Measurements from ENCODE around the gene KCNQ1OT1. TPM values are rescaled to one million over a fixed set of nuclear protein-coding genes. Genes with fewer than 3 reads are reported as not detected.

Gene KCNQ1OT1
- total and polyA plus RNA-seq, 4 donors: 0.08 to 5.4 (median 1.2) TPM

DNA sequence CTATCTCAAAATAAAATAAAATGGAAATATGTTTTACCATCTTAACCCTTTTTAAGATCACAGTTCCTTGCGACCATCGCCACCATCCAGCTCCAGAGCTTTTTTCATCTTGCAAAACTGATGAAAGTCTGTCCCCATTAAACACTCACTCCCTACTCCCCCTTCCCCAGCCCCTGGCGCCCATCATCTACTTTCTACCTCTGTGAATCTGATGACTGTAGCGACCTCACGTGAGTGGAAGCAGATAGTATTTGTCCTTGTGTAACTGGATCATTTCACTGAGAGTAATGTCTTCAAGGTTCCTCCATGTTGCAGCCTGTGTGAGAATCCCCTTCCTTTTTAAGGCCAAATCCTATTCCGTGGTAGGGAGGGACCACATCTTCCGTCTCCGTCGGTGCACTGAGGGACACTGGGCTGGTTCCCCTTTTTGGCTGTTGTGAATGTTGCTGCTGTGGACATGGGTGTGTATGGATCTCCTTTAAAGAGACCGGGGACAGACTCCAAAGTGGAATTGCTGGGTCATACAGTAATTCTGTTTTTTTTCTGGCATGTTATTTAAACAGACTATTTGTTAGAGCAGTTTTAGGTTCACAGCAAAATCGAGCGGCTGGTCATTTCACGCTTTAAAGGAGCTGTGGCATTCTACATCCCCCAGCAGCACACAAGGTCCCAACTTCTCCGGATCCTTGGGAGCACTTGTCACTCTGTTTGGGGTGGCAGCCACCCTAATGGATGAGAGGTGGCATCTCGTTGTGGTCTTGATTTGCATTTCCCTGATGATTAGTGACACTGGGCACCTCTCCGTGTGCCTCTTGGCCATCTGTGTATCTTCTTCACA lies 135.0 kb downstream of the KCNQ1OT1 start:
- 82 to 84% methylated on average over 16 of the region's 16 CpGs for WGBS, 2 donors
- ATAC-seq (ENCODE audit: low FRiP score): no peak
- no peak overlapping the region for H3K4me3 ChIP-seq (ENCODE audit: low read length in 2 of 2)
- intact Hi-C loops (cut with DNase I): no loop called here
- no peaks in the 10 kb centered on the region for H3K36me3 ChIP-seq (ENCODE audit: control insufficient read depth in 1 of 2, insufficient read depth in 2 of 2, low read length in 1 of 2)
- no peaks in the 10 kb centered on the region for H3K27me3 ChIP-seq (ENCODE audit: control insufficient read depth in 1 of 2, insufficient read depth in 2 of 2, low read length in 1 of 2)
- DNase-seq: peak; percentile 24 to 47
- H3K27ac ChIP-seq (ENCODE audit: low read depth in 1 of 2, low read length in 2 of 2): no peak overlapping the region
- H3K9me3 ChIP-seq (ENCODE audit: control insufficient read depth, low read length): no peaks in the 10 kb centered on the region
- H3K4me1 ChIP-seq (ENCODE audit: control insufficient read depth in 1 of 2, insufficient read depth in 2 of 2, low read length in 2 of 2): no peaks in the 10 kb centered on the region

DNA sequence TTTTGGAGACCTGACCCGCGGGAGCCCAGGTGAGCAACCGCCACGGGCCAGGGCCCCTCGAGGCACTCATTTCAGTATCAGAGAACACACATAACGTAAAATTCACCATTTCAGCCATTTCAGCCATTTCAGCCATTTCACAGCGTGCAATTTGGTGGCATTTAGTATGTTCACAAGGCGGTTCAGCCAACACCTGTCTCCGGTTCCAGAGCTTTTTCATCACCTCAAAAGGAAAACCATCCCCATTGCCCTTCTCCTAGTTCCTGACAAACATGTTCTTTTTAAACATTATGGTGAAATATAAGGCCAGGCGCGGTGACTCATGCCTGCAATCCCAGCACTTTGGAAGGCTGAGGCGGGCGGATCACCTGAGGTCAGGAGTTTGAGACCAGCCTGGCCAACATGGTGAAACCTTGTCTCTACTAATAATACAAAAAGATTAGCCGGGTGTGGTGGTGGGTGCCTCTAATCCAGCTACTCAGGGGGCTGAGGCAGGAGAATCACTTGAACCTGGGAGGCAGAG lies 135.7 kb downstream of the KCNQ1OT1 start:
- no peaks in the 10 kb centered on the region for H3K36me3 ChIP-seq (ENCODE audit: control insufficient read depth in 1 of 2, insufficient read depth in 2 of 2, low read length in 1 of 2)
- no peaks in the 10 kb centered on the region for H3K4me1 ChIP-seq (ENCODE audit: control insufficient read depth in 1 of 2, insufficient read depth in 2 of 2, low read length in 2 of 2)
- no peaks in the 10 kb centered on the region for H3K9me3 ChIP-seq (ENCODE audit: control insufficient read depth, low read length)
- H3K27ac ChIP-seq (ENCODE audit: low read depth in 1 of 2, low read length in 2 of 2): no peak overlapping the region
- 94% methylated on average over 14 of the region's 14 CpGs for WGBS, 2 donors
- H3K4me3 ChIP-seq (ENCODE audit: low read length in 2 of 2): no peak overlapping the region
- intact Hi-C loops (cut with DNase I): no loop called here
- DNase-seq: peak in 1 of 2 donors; percentile 42
- ATAC-seq (ENCODE audit: low FRiP score): no peak
- H3K27me3 ChIP-seq (ENCODE audit: control insufficient read depth in 1 of 2, insufficient read depth in 2 of 2, low read length in 1 of 2): no peaks in the 10 kb centered on the region

DNA sequence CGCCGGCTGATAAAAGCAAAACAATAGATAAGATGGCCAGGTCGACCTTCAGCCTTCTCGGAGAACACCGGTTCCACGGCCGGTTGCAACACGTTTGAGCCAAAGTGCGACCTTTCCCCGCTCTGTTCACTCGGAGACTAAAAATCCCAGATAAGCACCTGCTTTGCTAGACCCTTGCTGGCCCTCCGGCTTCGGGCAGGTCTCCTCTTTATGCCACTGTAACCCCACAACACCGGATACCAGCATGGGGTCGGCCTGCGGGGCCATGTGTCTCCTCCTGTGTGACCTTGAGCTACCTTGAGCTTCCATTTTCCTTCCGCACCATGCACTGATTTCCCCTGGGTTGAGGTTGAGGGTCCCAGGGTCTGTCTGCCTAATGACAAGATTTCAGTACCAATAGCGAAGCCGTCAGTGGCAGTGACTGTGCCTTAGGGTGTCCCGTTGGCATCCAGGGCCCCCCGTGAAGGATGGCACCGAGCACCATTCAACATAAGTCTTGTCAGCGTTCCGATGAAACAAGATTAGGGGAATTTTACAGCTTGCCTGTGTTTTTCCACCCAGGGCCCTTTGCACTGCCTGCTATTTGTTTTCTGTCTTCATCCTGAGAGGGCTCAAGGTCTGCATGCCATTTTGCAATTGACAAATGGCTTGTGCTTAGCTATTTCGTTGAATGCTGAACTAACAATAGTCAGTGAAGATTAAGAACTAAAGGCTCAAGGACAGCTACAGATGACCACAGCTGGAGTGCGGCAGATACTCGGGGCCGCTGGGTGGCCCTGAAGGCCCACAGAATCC lies 136.4 kb downstream of the KCNQ1OT1 start:
- Histone ChIP-seq H3K4me3 (ENCODE audit: low read length in 2 of 2) (no peak overlapping the region), H3K27ac (ENCODE audit: low read depth in 1 of 2, low read length in 2 of 2) (no peak overlapping the region), H3K9me3 (ENCODE audit: control insufficient read depth, low read length) (no peaks in the 10 kb centered on the region), H3K4me1 (ENCODE audit: control insufficient read depth in 1 of 2, insufficient read depth in 2 of 2, low read length in 2 of 2) (no peaks in the 10 kb centered on the region), H3K27me3 (ENCODE audit: control insufficient read depth in 1 of 2, insufficient read depth in 2 of 2, low read length in 1 of 2) (no peaks in the 10 kb centered on the region), H3K36me3 (ENCODE audit: control insufficient read depth in 1 of 2, insufficient read depth in 2 of 2, low read length in 1 of 2) (no peaks in the 10 kb centered on the region)
- intact Hi-C loops (cut with DNase I): no loop called here
- DNase-seq (peak; percentile 30 to 68), ATAC-seq (ENCODE audit: low FRiP score) (no peak)
- 88 to 90% methylated on average over 28 of the region's 28 CpGs for WGBS, 2 donors

DNA sequence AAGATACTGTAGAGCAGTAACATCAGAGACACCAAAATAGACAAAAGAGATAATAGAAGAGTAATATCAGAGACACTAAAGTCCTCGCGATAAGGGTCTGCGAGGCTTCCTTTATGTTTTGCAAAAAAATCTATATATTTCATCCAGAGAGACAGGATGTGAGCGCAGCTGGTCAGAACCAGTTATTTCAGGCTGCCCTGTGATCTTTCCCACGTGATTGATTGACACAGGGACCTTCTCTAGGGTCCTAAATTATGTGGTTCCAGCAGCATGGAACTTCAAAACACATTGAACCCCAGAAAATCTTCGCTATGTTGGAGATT lies 136.9 kb downstream of the KCNQ1OT1 start:
- Histone ChIP-seq H3K27ac (ENCODE audit: low read depth in 1 of 2, low read length in 2 of 2) (no peak overlapping the region), H3K9me3 (ENCODE audit: control insufficient read depth, low read length) (no peaks in the 10 kb centered on the region), H3K27me3 (ENCODE audit: control insufficient read depth in 1 of 2, insufficient read depth in 2 of 2, low read length in 1 of 2) (no peaks in the 10 kb centered on the region), H3K36me3 (ENCODE audit: control insufficient read depth in 1 of 2, insufficient read depth in 2 of 2, low read length in 1 of 2) (no peaks in the 10 kb centered on the region), H3K4me1 (ENCODE audit: control insufficient read depth in 1 of 2, insufficient read depth in 2 of 2, low read length in 2 of 2) (no peaks in the 10 kb centered on the region), H3K4me3 (ENCODE audit: low read length in 2 of 2) (no peak overlapping the region)
- no peak for ATAC-seq (ENCODE audit: low FRiP score)
- intact Hi-C loops (cut with DNase I): no loop called here
- DNase-seq: no peak
- 86 to 87% methylated on average over 6 of the region's 6 CpGs for WGBS, 2 donors

DNA sequence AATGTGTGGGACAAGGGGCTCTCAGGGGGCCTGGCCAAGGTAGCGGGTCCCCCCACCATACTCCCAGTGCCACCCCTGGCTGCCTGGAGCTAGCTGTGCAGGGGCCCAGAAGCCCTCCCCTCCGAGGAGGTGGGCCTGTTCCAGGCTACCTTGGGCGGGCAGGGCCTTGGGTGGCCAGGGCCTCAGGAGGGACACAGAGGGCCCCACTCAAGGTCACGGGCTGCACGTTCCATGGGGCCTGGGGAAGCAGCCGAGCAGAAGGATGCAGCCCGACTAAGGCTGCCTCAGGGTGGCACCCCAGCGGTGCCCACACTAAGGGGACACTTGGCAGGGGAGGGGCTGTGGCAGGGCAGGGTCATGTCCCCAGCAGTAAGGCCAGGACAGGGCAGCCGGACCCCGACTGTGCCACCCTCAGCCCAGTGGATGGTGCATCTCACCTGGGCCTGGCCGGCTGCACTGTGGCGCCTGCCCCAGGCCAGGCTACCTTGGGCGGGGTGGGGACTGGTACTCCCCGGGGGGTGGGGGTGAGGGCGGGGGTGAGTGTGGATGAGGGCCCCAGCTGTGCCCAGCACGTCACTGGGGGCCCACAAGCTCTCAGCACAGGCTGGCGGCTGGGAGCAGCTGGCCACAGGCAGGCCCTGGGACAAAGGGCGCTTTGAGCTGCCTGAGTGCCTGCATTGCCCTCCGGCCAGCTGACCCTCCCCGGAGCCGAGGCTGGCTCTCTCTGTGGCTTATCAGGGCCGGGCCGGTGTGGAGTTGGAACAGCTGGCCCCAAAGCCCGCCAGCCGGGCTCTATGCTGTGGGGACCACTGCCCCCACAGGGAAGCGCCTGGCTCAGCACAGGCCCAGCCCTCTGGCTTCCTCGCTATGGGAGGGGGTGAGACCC lies 137.9 kb downstream of the KCNQ1OT1 start:
- H3K36me3 ChIP-seq (ENCODE audit: control insufficient read depth in 1 of 2, insufficient read depth in 2 of 2, low read length in 1 of 2): no peaks in the 10 kb centered on the region
- DNase-seq: peak; percentile 46 to 65
- H3K27me3 ChIP-seq (ENCODE audit: control insufficient read depth in 1 of 2, insufficient read depth in 2 of 2, low read length in 1 of 2): no peaks in the 10 kb centered on the region
- intact Hi-C loops (cut with DNase I): no loop called here
- no peak overlapping the region for H3K4me3 ChIP-seq (ENCODE audit: low read length in 2 of 2)
- 91% methylated on average over 27 of the region's 27 CpGs for WGBS, 2 donors
- peak; percentile 12 for ATAC-seq (ENCODE audit: low FRiP score)
- no peaks in the 10 kb centered on the region for H3K9me3 ChIP-seq (ENCODE audit: control insufficient read depth, low read length)
- H3K4me1 ChIP-seq (ENCODE audit: control insufficient read depth in 1 of 2, insufficient read depth in 2 of 2, low read length in 2 of 2): no peaks in the 10 kb centered on the region
- H3K27ac ChIP-seq (ENCODE audit: low read depth in 1 of 2, low read length in 2 of 2): no peak overlapping the region

DNA sequence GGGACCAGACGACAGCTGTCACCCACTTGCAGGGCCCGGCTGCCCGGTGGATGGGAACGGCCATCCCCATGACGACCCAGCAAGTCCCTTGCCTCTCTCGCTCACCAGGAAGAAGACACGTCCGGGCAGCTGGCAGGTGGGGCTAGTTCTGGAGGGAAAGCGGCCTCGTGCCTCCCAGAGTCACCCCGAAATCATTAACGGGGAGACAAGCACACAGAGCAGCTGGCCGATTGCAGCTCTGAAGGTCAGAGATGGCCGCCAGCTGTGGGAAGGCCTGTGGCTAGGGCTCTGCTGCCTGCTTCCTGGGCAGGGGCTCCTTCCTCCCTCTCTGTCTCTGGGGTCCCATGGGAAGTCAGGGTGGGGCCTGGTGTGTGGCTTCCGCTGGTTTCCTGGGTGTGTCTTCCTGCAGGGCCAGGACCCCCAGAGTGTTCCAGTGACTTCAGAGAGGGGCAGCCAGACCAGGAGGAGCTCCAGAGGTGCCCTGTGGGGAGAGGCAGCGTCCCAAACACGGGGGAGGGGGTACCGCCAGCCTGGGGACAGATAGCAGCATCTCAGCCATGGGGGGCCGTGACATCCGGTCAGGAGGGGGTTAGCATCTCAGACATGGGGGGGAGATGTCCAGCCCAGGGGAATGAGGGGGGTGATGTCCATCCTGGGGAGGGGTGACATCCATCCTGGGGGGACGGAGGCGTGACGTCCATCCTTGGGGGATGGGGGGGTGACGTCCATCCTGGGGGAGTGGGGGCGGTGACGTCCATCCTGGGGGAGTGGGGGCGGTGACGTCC lies 140.1 kb downstream of the KCNQ1OT1 start:
- DNase-seq (peak; percentile 35 to 66), ATAC-seq (ENCODE audit: low FRiP score) (no peak)
- H3K9me3 ChIP-seq (ENCODE audit: control insufficient read depth, low read length): no peaks in the 10 kb centered on the region
- WGBS, 2 donors: 88% methylated on average over 28 of the region's 28 CpGs
- H3K36me3 ChIP-seq (ENCODE audit: control insufficient read depth in 1 of 2, insufficient read depth in 2 of 2, low read length in 1 of 2): no peaks in the 10 kb centered on the region
- intact Hi-C loops (cut with DNase I): no loop called here
- H3K27me3 ChIP-seq (ENCODE audit: control insufficient read depth in 1 of 2, insufficient read depth in 2 of 2, low read length in 1 of 2): no peaks in the 10 kb centered on the region
- no peaks in the 10 kb centered on the region for H3K4me1 ChIP-seq (ENCODE audit: control insufficient read depth in 1 of 2, insufficient read depth in 2 of 2, low read length in 2 of 2)
- H3K4me3 ChIP-seq (ENCODE audit: low read length in 2 of 2): no peak overlapping the region
- H3K27ac ChIP-seq (ENCODE audit: low read depth in 1 of 2, low read length in 2 of 2): no peak overlapping the region

DNA sequence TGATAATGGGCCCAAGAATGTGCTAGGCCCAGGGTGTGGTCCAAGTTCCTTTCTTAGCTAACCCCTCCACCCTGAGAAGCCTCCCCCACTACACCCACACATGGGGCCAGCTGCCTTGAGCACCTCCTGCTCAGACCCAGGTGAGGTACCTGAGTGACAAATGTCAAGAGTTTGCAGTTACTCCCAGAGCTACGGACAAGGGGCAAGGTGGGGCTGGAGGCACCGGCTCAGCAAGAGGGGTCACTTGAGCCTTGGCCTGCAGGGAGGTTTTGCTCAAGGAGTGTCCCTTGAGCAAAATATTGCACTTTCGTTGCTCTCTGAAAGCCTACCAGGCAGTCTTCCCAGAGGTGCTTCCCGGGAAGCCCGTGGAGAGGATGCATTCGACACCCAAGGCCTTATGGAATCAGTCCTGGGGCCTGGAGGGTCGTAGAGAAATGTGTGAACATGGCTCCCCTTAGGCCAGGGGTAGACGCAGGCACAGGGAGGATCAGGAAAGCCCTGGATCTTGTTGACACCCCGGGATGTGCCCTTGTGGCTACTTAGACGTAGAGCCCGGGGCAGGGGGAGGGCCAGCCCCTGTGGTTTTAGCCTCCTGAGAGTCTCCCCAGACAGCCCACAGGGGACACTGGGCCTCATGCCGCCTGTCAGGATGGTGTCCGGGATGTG lies 140.8 kb downstream of the KCNQ1OT1 start:
- no peak overlapping the region for H3K4me3 ChIP-seq (ENCODE audit: low read length in 2 of 2)
- H3K27ac ChIP-seq (ENCODE audit: low read depth in 1 of 2, low read length in 2 of 2): no peak overlapping the region
- no peaks in the 10 kb centered on the region for H3K36me3 ChIP-seq (ENCODE audit: control insufficient read depth in 1 of 2, insufficient read depth in 2 of 2, low read length in 1 of 2)
- DNase-seq (peak; percentile 20 to 27), ATAC-seq (ENCODE audit: low FRiP score) (no peak)
- no peaks in the 10 kb centered on the region for H3K4me1 ChIP-seq (ENCODE audit: control insufficient read depth in 1 of 2, insufficient read depth in 2 of 2, low read length in 2 of 2)
- no peaks in the 10 kb centered on the region for H3K27me3 ChIP-seq (ENCODE audit: control insufficient read depth in 1 of 2, insufficient read depth in 2 of 2, low read length in 1 of 2)
- no peaks in the 10 kb centered on the region for H3K9me3 ChIP-seq (ENCODE audit: control insufficient read depth, low read length)
- WGBS, 2 donors: 94% methylated on average over 13 of the region's 13 CpGs
- intact Hi-C loops (cut with DNase I): no loop called here

Measured in aorta (tissue), 5 donors.